ENCODE results near the gene SEC14L2. TPM values are rescaled to one million over a fixed set of nuclear protein-coding genes. Genes with fewer than 3 reads are reported as not detected.

Gene SEC14L2
- total RNA-seq, 1 experiment from 2014 or later, result 8.2 TPM

GRCh38 chr22:30441088-30441487 is 44.3 kb downstream of the SEC14L2 start:
- Histone ChIP-seq H3K9me3 (ENCODE audit: control insufficient read depth, low read depth, low read length) (no peaks in the 10 kb centered on the region), H3K56ac (ENCODE audit: insufficient read length, low read depth, low read length) (no peak overlapping the region), H3T11ph (ENCODE audit: low read length) (no peak overlapping the region), H3K9ac (ENCODE audit: extremely low read depth, insufficient read length, low read length) (no peak overlapping the region), H2BK120ac (ENCODE audit: low read depth, low read length, poor library complexity, severe bottlenecking) (no peak overlapping the region), H3K79me1 (ENCODE audit: insufficient read depth, low read depth, low read length, poor library complexity, severe bottlenecking) (no peaks in the 10 kb centered on the region), H3K4ac (ENCODE audit: low read depth, low read length) (no peak overlapping the region), H3K14ac (ENCODE audit: insufficient read depth, low read length) (no peak overlapping the region), H4K8ac (replicated peaks; ENCODE audit: insufficient read length, low read depth, low read length) (no peak overlapping the region), H4K20me1 (ENCODE audit: control insufficient read depth, insufficient read depth, insufficient read length) (no peaks in the 10 kb centered on the region), H2AFZ (ENCODE audit: low read length) (no peak overlapping the region), H2BK15ac (ENCODE audit: low read depth, low read length) (no peak overlapping the region), H2BK5ac (ENCODE audit: insufficient read length, low read length) (no peak overlapping the region), H2BK12ac (ENCODE audit: insufficient read length, low read depth, low read length) (no peak overlapping the region), H3K4me2 (ENCODE audit: insufficient read depth, insufficient read length, low read length) (no peak overlapping the region), H3K27me3 (ENCODE audit: insufficient read depth, low read length) (no peaks in the 10 kb centered on the region), H4K5ac (ENCODE audit: insufficient read length, low read depth, low read length) (no peak overlapping the region), H2AK5ac (ENCODE audit: insufficient read length, low read length) (no peak overlapping the region), H4K91ac (ENCODE audit: insufficient read length, low read depth, low read length) (no peak overlapping the region), H3K4me1 (ENCODE audit: insufficient read depth, low read length) (no peaks in the 10 kb centered on the region), H3K27ac (ENCODE audit: insufficient read length, low read depth, low read length) (no peak overlapping the region), H2BK20ac (ENCODE audit: low read depth, low read length, poor library complexity, severe bottlenecking) (no peak overlapping the region), H3K23me2 (ENCODE audit: insufficient read length, low read depth, low read length, poor library complexity, severe bottlenecking) (no peaks in the 10 kb centered on the region), H3K79me2 (ENCODE audit: insufficient read depth, low read length) (no peaks in the 10 kb centered on the region), H3K23ac (ENCODE audit: insufficient read length, low read depth, low read length) (no peak overlapping the region), H3K18ac (ENCODE audit: insufficient read length, low read depth, low read length) (no peak overlapping the region)
- peaks cover 6% of the 10 kb centered on the region for H3K27me3 Mint-ChIP-seq (ENCODE audit: low read depth)
- H3K27ac Mint-ChIP-seq, result peak overlapping the region in 2 of 3 experiments; percentile 12 to 73; a peak in 3 of 7 replicates
- no CpG with 5 or more reads among the region's 9 CpGs for WGBS (ENCODE audit: extremely low coverage, insufficient read length, low lambda C conversion rate)
- peaks cover 16 to 18% of the 10 kb centered on the region in 2 experiments for H3K4me1 Mint-ChIP-seq
- TF ChIP-seq, protein P1, sequence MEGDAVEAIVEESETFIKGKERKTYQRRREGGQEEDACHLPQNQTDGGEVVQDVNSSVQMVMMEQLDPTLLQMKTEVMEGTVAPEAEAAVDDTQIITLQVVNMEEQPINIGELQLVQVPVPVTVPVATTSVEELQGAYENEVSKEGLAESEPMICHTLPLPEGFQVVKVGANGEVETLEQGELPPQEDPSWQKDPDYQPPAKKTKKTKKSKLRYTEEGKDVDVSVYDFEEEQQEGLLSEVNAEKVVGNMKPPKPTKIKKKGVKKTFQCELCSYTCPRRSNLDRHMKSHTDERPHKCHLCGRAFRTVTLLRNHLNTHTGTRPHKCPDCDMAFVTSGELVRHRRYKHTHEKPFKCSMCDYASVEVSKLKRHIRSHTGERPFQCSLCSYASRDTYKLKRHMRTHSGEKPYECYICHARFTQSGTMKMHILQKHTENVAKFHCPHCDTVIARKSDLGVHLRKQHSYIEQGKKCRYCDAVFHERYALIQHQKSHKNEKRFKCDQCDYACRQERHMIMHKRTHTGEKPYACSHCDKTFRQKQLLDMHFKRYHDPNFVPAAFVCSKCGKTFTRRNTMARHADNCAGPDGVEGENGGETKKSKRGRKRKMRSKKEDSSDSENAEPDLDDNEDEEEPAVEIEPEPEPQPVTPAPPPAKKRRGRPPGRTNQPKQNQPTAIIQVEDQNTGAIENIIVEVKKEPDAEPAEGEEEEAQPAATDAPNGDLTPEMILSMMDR (conservative IDR thresholded peaks at IDR 0.05), result no peak
- no peaks in the 10 kb centered on the region; a peak in 1 of 5 replicates for H3K9me3 Mint-ChIP-seq
- DNase-seq, result no peak
- no peaks in the 10 kb centered on the region for H3K36me3 Mint-ChIP-seq (ENCODE audit: insufficient read depth in 1 of 3, low read depth in 3 of 3)
- H3K4me3 Mint-ChIP-seq, result no peak overlapping the region
